Measurements from ENCODE around the gene RORB.
A peak's percentile ranks its signal among the peaks of the same experiment; 100 is the strongest.

The RORB gene

GRCh38 chr9:74681906-74682305 is 184.8 kb downstream of the RORB start:
- Histone ChIP-seq H3K9ac (ENCODE audit: low read depth, low read length, poor library complexity) (no peak overlapping the region), H4K8ac (ENCODE audit: low read depth, low read length) (no peak overlapping the region), H3K4ac (ENCODE audit: low read length) (no peak overlapping the region), H2BK120ac (ENCODE audit: low read depth, low read length) (no peak overlapping the region), H2BK15ac (ENCODE audit: low read length) (no peak overlapping the region), H2AFZ (ENCODE audit: low read length) (no peak overlapping the region), H2AK5ac (ENCODE audit: low read depth, low read length) (no peak overlapping the region), H3K4me2 (ENCODE audit: insufficient read depth, low read length, poor library complexity, severe bottlenecking) (no peak overlapping the region), H3K23ac (ENCODE audit: low read depth, low read length, poor library complexity) (no peak overlapping the region), H3K4me1 (ENCODE audit: control insufficient read depth in 2 of 2, insufficient read depth in 1 of 2, low read depth in 1 of 2, low read length in 2 of 2) (no peaks in the 10 kb centered on the region), H3K27me3 (ENCODE audit: control insufficient read depth in 3 of 3, insufficient read depth in 3 of 3, low read depth in 1 of 3, low read length in 3 of 3) (no peaks in the 10 kb centered on the region), H3K4me3 (ENCODE audit: low read length in 2 of 2) (no peak overlapping the region), H2BK12ac (ENCODE audit: low read length) (no peak overlapping the region), H3K9me3 (replicated peaks in 1 of 2; ENCODE audit: control insufficient read depth in 2 of 2, insufficient read depth in 1 of 2, low read depth in 1 of 2, low read length in 2 of 2) (no peaks in the 10 kb centered on the region), H4K91ac (ENCODE audit: low read depth, low read length, poor library complexity) (no peak overlapping the region), H3K36me3 (replicated peaks in 1 of 2; ENCODE audit: control insufficient read depth in 2 of 2, insufficient read depth in 2 of 2, low read length in 2 of 2) (no peaks in the 10 kb centered on the region), H3K27ac (replicated peaks; ENCODE audit: low read length) (no peak overlapping the region), H2BK5ac (ENCODE audit: low read length) (no peak overlapping the region), H3K79me1 (ENCODE audit: low read depth, low read length) (no peaks in the 10 kb centered on the region), H3K14ac (ENCODE audit: low read length) (no peak overlapping the region), H3K18ac (ENCODE audit: low read length) (no peak overlapping the region)
- WGBS, 2 donors (ENCODE audit: extremely low coverage in 2 of 2, insufficient read length in 2 of 2, insufficient replicate concordance in 1 of 2) = no CpG with 5 or more reads among the region's 3 CpGs
- no peak for DNase-seq (ENCODE audit: low spot score)

- no peaks in the 10 kb centered on the region for H3K36me3 ChIP-seq (replicated peaks in 1 of 2; ENCODE audit: control insufficient read depth in 2 of 2, insufficient read depth in 2 of 2, low read length in 2 of 2)
- no peak overlapping the region for H2BK15ac ChIP-seq (ENCODE audit: low read length)
- no peak overlapping the region for H2BK5ac ChIP-seq (ENCODE audit: low read length)
- H3K18ac ChIP-seq (ENCODE audit: low read length) = peak overlapping the region; percentile 55
- DNase-seq (ENCODE audit: low spot score) = no peak
- H2AFZ ChIP-seq (ENCODE audit: low read length) = no peak overlapping the region
- no peaks in the 10 kb centered on the region for H3K27me3 ChIP-seq (ENCODE audit: control insufficient read depth in 3 of 3, insufficient read depth in 3 of 3, low read depth in 1 of 3, low read length in 3 of 3)
- no peak overlapping the region for H2BK120ac ChIP-seq (ENCODE audit: low read depth, low read length)
- H3K9ac ChIP-seq (ENCODE audit: low read depth, low read length, poor library complexity) = no peak overlapping the region
- no peak overlapping the region for H4K8ac ChIP-seq (ENCODE audit: low read depth, low read length)
- H3K4ac ChIP-seq (ENCODE audit: low read length) = no peak overlapping the region
- H3K79me1 ChIP-seq (ENCODE audit: low read depth, low read length) = no peaks in the 10 kb centered on the region
- H3K14ac ChIP-seq (ENCODE audit: low read length) = no peak overlapping the region
- no peak overlapping the region for H3K23ac ChIP-seq (ENCODE audit: low read depth, low read length, poor library complexity)
- WGBS, 2 donors (ENCODE audit: extremely low coverage in 2 of 2, insufficient read length in 2 of 2, insufficient replicate concordance in 1 of 2) = no CpG with 5 or more reads among the region's 4 CpGs
- H3K4me1 ChIP-seq (ENCODE audit: control insufficient read depth in 2 of 2, insufficient read depth in 1 of 2, low read depth in 1 of 2, low read length in 2 of 2) = no peaks in the 10 kb centered on the region
- H3K9me3 ChIP-seq (replicated peaks in 1 of 2; ENCODE audit: control insufficient read depth in 2 of 2, insufficient read depth in 1 of 2, low read depth in 1 of 2, low read length in 2 of 2) = no peaks in the 10 kb centered on the region
- H3K4me3 ChIP-seq (ENCODE audit: low read length in 2 of 2) = no peak overlapping the region
- H2AK5ac ChIP-seq (ENCODE audit: low read depth, low read length) = no peak overlapping the region
- no peak overlapping the region for H3K27ac ChIP-seq (replicated peaks; ENCODE audit: low read length)
- H3K4me2 ChIP-seq (ENCODE audit: insufficient read depth, low read length, poor library complexity, severe bottlenecking) = no peak overlapping the region
- H2BK12ac ChIP-seq (ENCODE audit: low read length) = no peak overlapping the region
- H4K91ac ChIP-seq (ENCODE audit: low read depth, low read length, poor library complexity) = no peak overlapping the region
These were observed 186.2 kb downstream of the RORB start for GRCh38 chr9:74683322-74683721.

- WGBS, 2 donors (ENCODE audit: extremely low coverage in 2 of 2, insufficient read length in 2 of 2, insufficient replicate concordance in 1 of 2) = no CpG with 5 or more reads among the region's 8 CpGs
- Histone ChIP-seq H3K9ac (ENCODE audit: low read depth, low read length, poor library complexity) (no peak overlapping the region), H2BK12ac (ENCODE audit: low read length) (no peak overlapping the region), H3K14ac (ENCODE audit: low read length) (peak overlapping the region; percentile 75), H3K9me3 (replicated peaks in 1 of 2; ENCODE audit: control insufficient read depth in 2 of 2, insufficient read depth in 1 of 2, low read depth in 1 of 2, low read length in 2 of 2) (peaks cover 0 to 2% of the 10 kb centered on the region in 2 donors), H3K4me1 (ENCODE audit: control insufficient read depth in 2 of 2, insufficient read depth in 1 of 2, low read depth in 1 of 2, low read length in 2 of 2) (peaks cover 6 to 10% of the 10 kb centered on the region in 2 donors), H3K4me3 (ENCODE audit: low read length in 2 of 2) (no peak overlapping the region), H3K27me3 (ENCODE audit: control insufficient read depth in 3 of 3, insufficient read depth in 3 of 3, low read depth in 1 of 3, low read length in 3 of 3) (no peaks in the 10 kb centered on the region), H2AK5ac (ENCODE audit: low read depth, low read length) (no peak overlapping the region), H4K91ac (ENCODE audit: low read depth, low read length, poor library complexity) (no peak overlapping the region), H3K23ac (ENCODE audit: low read depth, low read length, poor library complexity) (no peak overlapping the region), H3K4ac (ENCODE audit: low read length) (no peak overlapping the region), H2BK120ac (ENCODE audit: low read depth, low read length) (no peak overlapping the region), H2BK5ac (ENCODE audit: low read length) (no peak overlapping the region), H3K27ac (replicated peaks; ENCODE audit: low read length) (peak overlapping the region; percentile 23), H3K18ac (ENCODE audit: low read length) (peak overlapping the region; percentile 19), H3K4me2 (ENCODE audit: insufficient read depth, low read length, poor library complexity, severe bottlenecking) (no peak overlapping the region), H2BK15ac (ENCODE audit: low read length) (no peak overlapping the region), H3K79me1 (ENCODE audit: low read depth, low read length) (no peaks in the 10 kb centered on the region), H4K8ac (ENCODE audit: low read depth, low read length) (no peak overlapping the region), H2AFZ (ENCODE audit: low read length) (peak overlapping the region; percentile 82), H3K36me3 (replicated peaks in 1 of 2; ENCODE audit: control insufficient read depth in 2 of 2, insufficient read depth in 2 of 2, low read length in 2 of 2) (no peaks in the 10 kb centered on the region)
- peak; percentile 8 for DNase-seq (ENCODE audit: low spot score)
These were observed 193.9 kb downstream of the RORB start for GRCh38 chr9:74691058-74691457.

GRCh38 chr9:74696520-74696919 is 199.4 kb downstream of the RORB start:
- WGBS, 2 donors (ENCODE audit: extremely low coverage in 2 of 2, insufficient read length in 2 of 2, insufficient replicate concordance in 1 of 2) = no CpG with 5 or more reads among the region's 1 CpG
- Histone ChIP-seq H3K18ac (ENCODE audit: low read length) (no peak overlapping the region), H3K23ac (ENCODE audit: low read depth, low read length, poor library complexity) (no peak overlapping the region), H2AK5ac (ENCODE audit: low read depth, low read length) (no peak overlapping the region), H3K79me1 (ENCODE audit: low read depth, low read length) (no peaks in the 10 kb centered on the region), H2BK5ac (ENCODE audit: low read length) (no peak overlapping the region), H3K4me1 (ENCODE audit: control insufficient read depth in 2 of 2, insufficient read depth in 1 of 2, low read depth in 1 of 2, low read length in 2 of 2) (no peaks in the 10 kb centered on the region), H2BK15ac (ENCODE audit: low read length) (no peak overlapping the region), H2BK120ac (ENCODE audit: low read depth, low read length) (no peak overlapping the region), H3K9me3 (replicated peaks in 1 of 2; ENCODE audit: control insufficient read depth in 2 of 2, insufficient read depth in 1 of 2, low read depth in 1 of 2, low read length in 2 of 2) (no peaks in the 10 kb centered on the region), H3K36me3 (replicated peaks in 1 of 2; ENCODE audit: control insufficient read depth in 2 of 2, insufficient read depth in 2 of 2, low read length in 2 of 2) (no peaks in the 10 kb centered on the region), H4K8ac (ENCODE audit: low read depth, low read length) (no peak overlapping the region), H2BK12ac (ENCODE audit: low read length) (no peak overlapping the region), H3K4ac (ENCODE audit: low read length) (no peak overlapping the region), H4K91ac (ENCODE audit: low read depth, low read length, poor library complexity) (no peak overlapping the region), H3K9ac (ENCODE audit: low read depth, low read length, poor library complexity) (no peak overlapping the region), H3K4me3 (ENCODE audit: low read length in 2 of 2) (no peak overlapping the region), H3K4me2 (ENCODE audit: insufficient read depth, low read length, poor library complexity, severe bottlenecking) (no peak overlapping the region), H3K27ac (replicated peaks; ENCODE audit: low read length) (no peak overlapping the region), H2AFZ (ENCODE audit: low read length) (no peak overlapping the region), H3K14ac (ENCODE audit: low read length) (no peak overlapping the region), H3K27me3 (ENCODE audit: control insufficient read depth in 3 of 3, insufficient read depth in 3 of 3, low read depth in 1 of 3, low read length in 3 of 3) (no peaks in the 10 kb centered on the region)
- DNase-seq (ENCODE audit: low spot score) = no peak
